Measurements from ENCODE around the gene ACYP1.

DNA sequence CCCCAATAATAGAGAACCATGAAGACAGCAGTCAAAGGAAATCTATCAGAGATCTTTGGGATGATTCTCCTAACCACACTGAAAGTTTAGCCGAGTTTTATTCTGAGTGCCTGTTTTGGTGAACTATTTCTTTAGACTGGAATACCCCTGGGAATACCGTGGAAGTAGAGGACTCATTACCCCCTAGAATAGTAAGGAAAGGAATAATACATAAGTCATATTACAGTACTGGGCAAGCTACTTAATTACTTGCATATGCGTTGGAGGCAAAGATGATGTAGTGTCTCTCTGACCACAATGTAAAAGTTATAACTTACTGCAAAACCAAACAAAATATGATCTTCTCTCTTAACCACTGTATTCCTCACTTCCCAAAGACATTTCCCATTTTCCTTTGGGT, 31.1 kb upstream of the ACYP1 start:
- TF ChIP-seq, protein P1, sequence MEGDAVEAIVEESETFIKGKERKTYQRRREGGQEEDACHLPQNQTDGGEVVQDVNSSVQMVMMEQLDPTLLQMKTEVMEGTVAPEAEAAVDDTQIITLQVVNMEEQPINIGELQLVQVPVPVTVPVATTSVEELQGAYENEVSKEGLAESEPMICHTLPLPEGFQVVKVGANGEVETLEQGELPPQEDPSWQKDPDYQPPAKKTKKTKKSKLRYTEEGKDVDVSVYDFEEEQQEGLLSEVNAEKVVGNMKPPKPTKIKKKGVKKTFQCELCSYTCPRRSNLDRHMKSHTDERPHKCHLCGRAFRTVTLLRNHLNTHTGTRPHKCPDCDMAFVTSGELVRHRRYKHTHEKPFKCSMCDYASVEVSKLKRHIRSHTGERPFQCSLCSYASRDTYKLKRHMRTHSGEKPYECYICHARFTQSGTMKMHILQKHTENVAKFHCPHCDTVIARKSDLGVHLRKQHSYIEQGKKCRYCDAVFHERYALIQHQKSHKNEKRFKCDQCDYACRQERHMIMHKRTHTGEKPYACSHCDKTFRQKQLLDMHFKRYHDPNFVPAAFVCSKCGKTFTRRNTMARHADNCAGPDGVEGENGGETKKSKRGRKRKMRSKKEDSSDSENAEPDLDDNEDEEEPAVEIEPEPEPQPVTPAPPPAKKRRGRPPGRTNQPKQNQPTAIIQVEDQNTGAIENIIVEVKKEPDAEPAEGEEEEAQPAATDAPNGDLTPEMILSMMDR (IDR thresholded peaks at IDR 0.05; ENCODE audit: extremely low read depth in 1 of 2, insufficient read depth in 1 of 2, low read depth in 1 of 2, low read length in 2 of 2), result no peak
- TF ChIP-seq POLR2A (IDR thresholded peaks at IDR 0.05; ENCODE audit: low read depth, low read length) (no peak), POLR2AphosphoS5 (IDR thresholded peaks at IDR 0.05; ENCODE audit: insufficient read depth, low read depth, low read length) (no peak), EZH2 (IDR thresholded peaks at IDR 0.05; ENCODE audit: borderline replicate concordance, low read depth, low read length, severe bottlenecking) (no peak), JUN (IDR thresholded peaks at IDR 0.05; ENCODE audit: borderline replicate concordance, insufficient read depth, insufficient read length, low read depth) (no peak), FOS (IDR thresholded peaks at IDR 0.05; ENCODE audit: borderline replicate concordance, insufficient read depth, low read length) (no peak)
- TF ChIP-seq, protein P2, sequence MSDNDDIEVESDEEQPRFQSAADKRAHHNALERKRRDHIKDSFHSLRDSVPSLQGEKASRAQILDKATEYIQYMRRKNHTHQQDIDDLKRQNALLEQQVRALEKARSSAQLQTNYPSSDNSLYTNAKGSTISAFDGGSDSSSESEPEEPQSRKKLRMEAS (IDR thresholded peaks at IDR 0.05; ENCODE audit: insufficient read depth, insufficient read length), result no peak
